Endothelial cell of umbilical vein (primary cell): Measurements from ENCODE around the gene HEXIM2. TPM values are rescaled to one million over a fixed set of nuclear protein-coding genes. Genes with fewer than 3 reads are reported as not detected.

Source experiments
- BruUV-seq: library from RNA; stranded (reverse); fragments of 400-500 nt; replicated peaks from 2 replicates; lab custom pipeline; 2021; lab: Mats Ljungman, UMichigan
- CTCF ChIA-PET: fragments of 300-600, 350-600 bp; sonication (Branson Sonifier 250); formaldehyde crosslinking; loops from one replicate; lab custom pipeline; 2021; ENCODE audit warnings: antibody characterized with exemption, inconsistent platforms; lab: Charles Lee
- POLR2A ChIA-PET: fragments of 300-600, 350-600 bp; sonication (Branson Sonifier 250); formaldehyde crosslinking; loops from one replicate; lab custom pipeline; 2021; ENCODE audit warnings: antibody characterized with exemption, inconsistent platforms; lab: Charles Lee
- DNase-seq: peaks from one replicate; pipeline ENCODE4 v3.0.0-alpha.2; 2011; ENCODE audit warnings: low read depth, low spot score
- FAIRE-seq: peaks from 2 replicates; lab custom pipeline; 2011; peaks lifted over from hg19 to GRCh38; lab: Jason Lieb, UNC
- H2AFZ ChIP-seq: 2 replicates; pipeline ENCODE4 v1.6.0; 2012; ENCODE audit warnings: low read depth, low read length, control low read depth, inconsistent platforms
- H3K27ac ChIP-seq: 2 replicates; pipeline ENCODE4 v1.5.1; 2011; ENCODE audit warnings: low read depth, mild to moderate bottlenecking, control low read depth, low read length, moderate library complexity; ENCODE audit not compliant: insufficient read depth
- H3K27me3 ChIP-seq, 2 experiments: 2 replicates each; pipeline versions ENCODE4 v1.6.0 to v1.6.1; 2011; ENCODE audit warnings: low read length in 2 of 2, mixed read lengths in 1 of 2; ENCODE audit not compliant: control insufficient read depth in 2 of 2, insufficient read depth in 2 of 2
- H3K36me3 ChIP-seq, 2 experiments: 2 replicates in 1 of 2; 3 replicates in 1 of 2; pipeline ENCODE4 v1.5.1; 2011; ENCODE audit warnings: low read length in 2 of 2, mild to moderate bottlenecking in 1 of 2, moderate library complexity in 1 of 2; ENCODE audit not compliant: control insufficient read depth in 2 of 2, insufficient read depth in 2 of 2; ENCODE audit errors: extremely low read depth in 1 of 2
- H3K4me1 ChIP-seq: 3 replicates; pipeline ENCODE4 v1.5.1; 2011; ENCODE audit warnings: mild to moderate bottlenecking, low read length; ENCODE audit not compliant: control insufficient read depth, insufficient read depth; ENCODE audit errors: extremely low read depth
- H3K4me2 ChIP-seq: 2 replicates; pipeline ENCODE4 v1.6.1; 2011; ENCODE audit warnings: low read length, control low read depth, mixed read lengths; ENCODE audit not compliant: insufficient read depth
- H3K4me3 ChIP-seq, 3 experiments: fragments of 200-600 bp in 1 of 3; sonication (generic), shearing (Covaris generic) in 1 of 3; replicated peaks in 1 of 3; 2 replicates each; pipeline ENCODE4 v1.5.1; 2011 to 2016; ENCODE audit warnings: control low read depth in 3 of 3, low read length in 3 of 3, mild to moderate bottlenecking in 2 of 3, inconsistent platforms in 1 of 3, low read depth in 1 of 3, moderate library complexity in 1 of 3; ENCODE audit not compliant: insufficient read depth in 1 of 3
- H3K79me2 ChIP-seq: 2 replicates; pipeline ENCODE4 v1.6.0; 2012; ENCODE audit warnings: low read length, inconsistent platforms; ENCODE audit not compliant: control insufficient read depth, insufficient read depth
- H3K9ac ChIP-seq: replicated peaks from 2 replicates; pipeline ENCODE3; 2011; ENCODE audit warnings: low read length, control low read depth; ENCODE audit not compliant: insufficient read depth; ENCODE audit errors: extremely low read depth
- H3K9me1 ChIP-seq: replicated peaks from 3 replicates; pipeline ENCODE4 v1.6.0; 2011; ENCODE audit warnings: mild to moderate bottlenecking, low read length; ENCODE audit not compliant: control insufficient read depth, insufficient read depth; ENCODE audit errors: extremely low read depth
- H3K9me3 ChIP-seq: replicated peaks from 2 replicates; pipeline ENCODE4 v1.5.1; 2012; ENCODE audit warnings: low read length, inconsistent platforms; ENCODE audit not compliant: control insufficient read depth, insufficient read depth
- H4K20me1 ChIP-seq: replicated peaks from 2 replicates; pipeline ENCODE3; 2011; ENCODE audit warnings: mild to moderate bottlenecking, low read length; ENCODE audit not compliant: control insufficient read depth, insufficient read depth; ENCODE audit errors: extremely low read depth
- CTCF ChIP-seq, 2 donors: IDR thresholded peaks; 1 replicate in 1 of 2; 2 replicates in 1 of 2; pipeline ENCODE4 v1.5.1; 2011; ENCODE audit warnings: low read length in 2 of 2, mild to moderate bottlenecking in 2 of 2, moderate library complexity in 2 of 2, control low read depth in 1 of 2, inconsistent platforms in 1 of 2, low read depth in 1 of 2; ENCODE audit not compliant: insufficient read depth in 1 of 2; ENCODE audit errors: extremely low read depth in 1 of 2
- EZH2 ChIP-seq: IDR thresholded peaks from 2 replicates; pipeline ENCODE4 v1.6.1; 2012; ENCODE audit warnings: borderline replicate concordance, low read depth, mild to moderate bottlenecking, moderate library complexity, low read length, inconsistent platforms; ENCODE audit not compliant: severe bottlenecking
- FOS ChIP-seq: IDR thresholded peaks from 2 replicates; pipeline ENCODE4 v1.6.1; 2011; ENCODE audit warnings: mild to moderate bottlenecking, low read length, moderate library complexity, borderline replicate concordance; ENCODE audit not compliant: insufficient read depth
- GATA2 ChIP-seq: IDR thresholded peaks from 2 replicates; pipeline ENCODE4 v1.7.0; 2011; ENCODE audit warnings: low read depth, mild to moderate bottlenecking, moderate library complexity, mixed read lengths, low read length; ENCODE audit not compliant: insufficient read length, insufficient read depth
- JUN ChIP-seq: IDR thresholded peaks from 2 replicates; pipeline ENCODE4 v1.6.1; 2011; ENCODE audit warnings: borderline replicate concordance, low read depth; ENCODE audit not compliant: insufficient read length, insufficient read depth
- MAX ChIP-seq: IDR thresholded peaks from 2 replicates; pipeline ENCODE4 v1.6.1; 2011; ENCODE audit not compliant: insufficient read depth, insufficient read length
- MYC ChIP-seq: IDR thresholded peaks from one replicate; pipeline ENCODE4 v1.6.1; 2011; ENCODE audit warnings: mild to moderate bottlenecking, low read depth, low read length
- POLR2A ChIP-seq: IDR thresholded peaks from 2 replicates; pipeline ENCODE4 v1.6.1; 2012; ENCODE audit warnings: low read depth, mild to moderate bottlenecking, control low read depth, low read length
- POLR2AphosphoS5 ChIP-seq: IDR thresholded peaks from 2 replicates; pipeline ENCODE4 v1.6.1; 2012; ENCODE audit warnings: low read depth, mild to moderate bottlenecking, control low read depth, low read length, moderate library complexity; ENCODE audit not compliant: insufficient read depth
- dilution Hi-C: fragments of 300-500 bp; cut with MboI; formaldehyde crosslinking; loops from one replicate; pipeline ENCODE4 v1.15.0; 2019; ENCODE audit warnings: low sequenced_read_pairs; ENCODE audit not compliant: extremely low pct_ligation_motif_present
- intact Hi-C: fragments of 100-400 bp; cut with micrococcal nuclease; formaldehyde crosslinking; loops from one replicate; pipeline ENCODE4 v1.10.0; 2022
- polyA plus RNA-seq, 4 experiments: library from polyadenylated mRNA; depleted of rRNA in 3 of 4; stranded (reverse) in 3 of 4; unstranded in 1 of 4; fragments of >200 nt; gene quantifications; 2 replicates each; pipeline versions ENCODE4 v1.2.1 to v1.2.3, GENCODE V29; 2011 to 2012; ENCODE audit warnings: missing spikeins in 1 of 4
- total RNA-seq: library from RNA; stranded (reverse); gene quantifications from 2 replicates; pipeline ENCODE4 v1.2.3, GENCODE V29; 2021

HEXIM2 gene
- total and polyA plus RNA-seq, 2 donors (not counting 3 experiments of a cell fraction or from before 2014, with no cell fraction given), result 2.9 to 3.8 TPM

GRCh38 chr17:45155483-45155882 is 6.2 kb upstream of the HEXIM2 start:
- BruUV-seq, result no TSS peak
- Histone ChIP-seq H3K9me3 (no peaks in the 10 kb centered on the region), H3K79me2 (peaks cover 29% of the 10 kb centered on the region), H3K9me1 (no peaks in the 10 kb centered on the region), H4K20me1 (no peaks in the 10 kb centered on the region), H2AFZ (no peak overlapping the region), H3K4me1 (peaks cover 39% of the 10 kb centered on the region), H3K4me2 (no peak overlapping the region), H3K27me3 (no peaks in the 10 kb centered on the region), H3K27ac (no peak overlapping the region), H3K4me3 (no peak overlapping the region), H3K9ac (no peak overlapping the region), H3K36me3 (no peaks in the 10 kb centered on the region)
- DNase-seq (no peak), FAIRE-seq (no peak)
- dilution Hi-C loops, result no loop called here
- CTCF ChIA-PET, result interaction anchor here (0.6 to 2.5 kb wide), 5 partner anchors 20 to 1037 kb away, joined by 3 to 17 read pairs (median 3); partner anchors contain the start of genes ACBD4 and KANSL1
- intact Hi-C loops, result no loop called here
- no peak for TF ChIP-seq GATA2
- TF ChIP-seq JUN, result no peak
- no peak for TF ChIP-seq FOS
- TF ChIP-seq POLR2A, result no peak
- TF ChIP-seq POLR2AphosphoS5, result no peak
- no peak for TF ChIP-seq MYC
- no peak for TF ChIP-seq EZH2
- TF ChIP-seq CTCF (IDR thresholded peaks at IDR 0.05; ENCODE audit: extremely low read depth in 1 of 2, insufficient read depth in 1 of 2, low read depth in 1 of 2, low read length in 2 of 2), result no peak
- no peak for TF ChIP-seq MAX
- POLR2A ChIA-PET, result interaction anchor here (0.7 kb wide), 1 partner anchor 184 kb away, joined by 9 read pairs; no protein-coding TSS in a partner anchor
